CD4-positive, alpha-beta T cell treated with Interleukin-15 for 4 hours (primary cell): Measurements from ENCODE around the gene NELL1.
"Not testable (repeated sequence)": the region's sequence is repeated elsewhere in the genome, so short reads cannot be mapped to it uniquely, and the experiment has no call there.

Source experiments
- DNase-seq: peaks from one replicate; pipeline ENCODE4 v3.0.0-alpha.2; 2020; ENCODE audit warnings: low spot score

The NELL1 gene

GRCh38 chr11:21205205-21205604, 535.8 kb downstream of the NELL1 start:
- DNase-seq, result no peak

GRCh38 chr11:21225860-21226259, 556.5 kb downstream of the NELL1 start:
- DNase-seq, result no peak

GRCh38 chr11:21229224-21229623, 559.8 kb downstream of the NELL1 start:
- DNase-seq, result no peak

DNA sequence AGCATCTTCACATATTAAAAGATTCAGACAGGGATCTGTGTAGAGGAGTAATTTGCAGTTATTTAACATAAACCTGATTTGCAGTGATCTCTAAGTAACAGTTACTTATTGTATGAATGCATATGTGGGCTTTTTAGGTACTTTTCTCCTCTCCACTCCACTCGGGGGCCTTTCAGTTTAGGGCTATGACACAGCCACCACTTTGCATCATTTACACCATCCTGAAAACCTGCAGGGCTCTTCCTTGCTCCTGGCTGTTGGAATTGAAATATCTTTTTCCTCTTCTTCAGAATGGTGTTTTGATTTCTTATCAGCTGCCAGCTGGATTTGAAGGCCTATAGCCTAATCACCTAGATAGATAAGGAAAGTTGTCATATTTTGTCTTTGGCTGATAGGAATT, 580.8 kb downstream of the NELL1 start:
- no peak for DNase-seq

- no peak for DNase-seq
These were observed 584.7 kb downstream of the NELL1 start for GRCh38 chr11:21254055-21254454.

DNA sequence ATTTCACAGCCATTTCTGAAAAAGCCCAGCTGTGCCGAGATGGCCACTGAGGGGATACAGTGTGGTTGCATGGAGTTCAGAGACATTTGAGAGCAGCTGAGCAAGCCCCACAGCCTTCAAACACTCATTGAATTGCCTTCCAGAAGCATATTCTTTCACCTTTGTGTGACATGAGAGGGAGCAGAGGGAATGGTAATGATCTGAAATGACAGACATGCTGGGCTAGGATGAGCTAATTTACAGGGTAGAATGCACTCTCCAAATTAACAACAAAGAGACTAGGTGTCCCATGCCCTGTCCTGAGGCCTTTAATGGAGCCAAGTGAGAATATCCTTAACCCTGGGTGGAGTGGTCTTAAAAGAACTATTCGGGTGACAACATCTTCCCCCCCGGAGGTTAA, 585.4 kb downstream of the NELL1 start:
- DNase-seq, result no peak

DNA sequence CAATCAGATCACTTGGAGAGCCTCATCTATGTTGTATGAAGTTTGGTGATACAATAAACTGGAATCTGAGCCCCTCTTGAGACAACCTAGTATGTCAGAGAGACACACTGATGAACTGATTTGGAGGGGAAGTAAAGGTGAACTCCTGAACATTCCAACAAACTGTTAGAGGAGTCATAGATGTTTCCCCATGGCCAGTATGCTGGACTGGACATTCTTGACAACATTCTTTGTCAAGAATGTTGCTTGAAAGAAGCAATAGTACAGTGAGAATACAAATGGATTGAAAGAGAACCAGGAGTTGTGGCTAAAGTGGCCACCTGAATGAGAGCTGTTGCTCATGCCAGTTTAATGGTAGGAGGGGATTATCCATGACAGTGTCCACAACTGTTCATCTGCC, 588.1 kb downstream of the NELL1 start:
- no peak for DNase-seq

DNA sequence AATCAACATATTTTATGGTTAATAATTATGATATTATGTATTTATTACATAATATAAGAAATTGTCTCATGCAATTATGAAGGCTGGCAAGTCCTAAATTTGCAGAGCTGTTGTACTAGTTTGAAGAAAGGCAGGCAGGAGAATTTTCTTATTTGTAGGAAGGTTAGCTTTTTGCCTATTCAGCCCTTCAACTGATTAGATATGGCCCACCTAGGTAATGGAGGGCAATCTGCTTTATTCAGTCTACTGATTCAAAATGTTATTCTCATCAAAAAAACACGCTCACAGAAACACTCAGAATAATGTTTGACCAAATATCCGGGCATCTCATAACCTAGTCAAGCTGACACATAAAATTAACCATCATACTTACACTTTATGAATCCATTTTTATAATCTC, 589.0 kb downstream of the NELL1 start:
- DNase-seq, result no peak

- no peak for DNase-seq
These were observed 590.7 kb downstream of the NELL1 start for GRCh38 chr11:21260101-21260500.

DNA sequence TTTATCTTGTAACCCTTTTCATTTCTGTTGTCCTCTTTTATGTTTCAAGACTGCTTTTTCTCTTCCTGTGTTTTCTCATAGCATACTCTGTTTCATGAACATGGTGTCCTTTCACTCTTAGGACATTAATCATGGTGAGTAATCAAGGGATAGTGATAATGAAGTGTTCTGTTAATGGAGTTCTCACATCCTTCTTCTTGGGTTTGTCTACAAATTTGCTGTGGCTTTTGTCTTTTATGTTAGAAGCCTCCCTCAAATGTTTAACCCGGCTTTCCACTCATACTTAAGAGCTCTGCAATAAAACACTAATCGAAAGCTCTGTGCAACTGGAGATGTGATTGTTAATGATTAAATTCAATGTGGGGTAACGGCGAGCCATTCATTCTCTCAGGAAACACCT, 593.6 kb downstream of the NELL1 start:
- DNase-seq, result no peak

DNA sequence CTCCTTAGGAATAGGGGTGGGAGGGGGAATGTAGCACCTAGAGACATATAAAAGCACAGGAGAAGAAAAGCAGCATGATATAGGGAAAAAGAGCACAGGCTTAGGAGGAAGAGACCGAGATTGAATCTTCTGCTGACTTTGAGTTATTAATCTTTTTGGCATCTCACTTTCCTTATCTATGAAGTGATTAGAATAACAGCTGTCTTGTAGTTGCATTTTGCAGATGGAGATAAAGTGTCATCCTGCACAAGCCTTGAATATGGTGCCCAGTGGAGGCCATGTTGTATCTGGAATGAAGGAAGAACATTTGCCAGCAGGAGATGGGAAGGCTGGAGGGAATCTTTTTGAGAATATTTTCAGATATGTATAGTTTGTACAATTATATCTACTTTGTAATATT, 594.7 kb downstream of the NELL1 start:
- DNase-seq, result no peak

DNA sequence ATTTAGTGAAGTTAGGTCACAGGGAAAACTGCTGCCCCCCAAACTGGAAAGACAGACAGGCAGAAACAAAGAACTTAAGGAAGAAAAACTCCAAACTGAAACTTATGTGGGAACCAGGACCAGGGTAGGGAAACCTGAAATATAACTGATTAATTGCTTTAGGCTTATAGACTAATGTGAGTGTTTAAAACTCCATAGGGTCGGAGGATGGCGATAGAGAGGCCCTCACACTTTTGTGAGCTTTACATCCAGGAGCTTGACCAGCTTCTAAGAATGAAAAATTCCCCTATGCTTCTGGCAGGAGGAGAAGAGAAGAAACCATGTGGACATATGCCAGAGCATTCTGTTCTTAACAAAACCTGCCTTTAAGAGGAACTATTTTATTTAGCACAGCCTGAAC, 598.6 kb downstream of the NELL1 start:
- no peak for DNase-seq

DNA sequence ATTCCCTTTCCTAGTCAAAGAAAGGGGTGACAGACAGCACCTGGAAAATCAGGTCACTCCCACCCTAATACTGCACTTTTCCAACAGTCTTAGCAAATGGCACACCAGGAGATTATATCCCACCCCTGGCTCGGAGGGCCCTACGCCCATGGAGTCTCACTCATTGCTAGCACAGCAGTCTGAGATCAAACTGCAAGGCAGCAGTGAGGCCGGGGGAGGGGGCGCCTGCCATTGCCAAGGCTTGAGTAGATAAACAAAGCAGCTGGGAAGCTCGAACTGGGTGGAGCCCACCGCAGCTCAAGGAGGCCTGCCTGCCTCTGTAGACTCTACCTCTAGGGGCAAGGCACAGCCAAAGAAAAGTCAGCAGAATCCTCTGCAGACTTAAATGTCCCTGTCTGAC, 602.8 kb downstream of the NELL1 start:
- not testable (repeated sequence) for DNase-seq

DNA sequence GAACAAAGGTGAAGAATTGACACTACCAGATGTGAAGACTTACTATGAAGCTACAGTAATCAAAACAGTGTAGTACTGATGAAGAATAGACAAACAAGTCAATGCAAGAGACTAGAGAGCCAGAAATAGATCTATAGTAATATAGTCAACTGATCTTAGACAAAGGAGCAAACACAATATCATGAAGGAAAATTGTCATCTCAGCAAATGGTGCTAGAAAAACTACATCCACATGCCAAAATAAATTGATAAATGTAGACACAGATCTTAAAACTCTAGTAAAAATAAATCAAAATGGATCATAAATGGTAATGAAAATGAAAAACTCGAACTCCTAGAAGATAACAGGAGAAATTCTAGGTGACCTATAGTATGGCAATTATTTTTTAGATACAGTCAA, 609.5 kb downstream of the NELL1 start:
- no peak for DNase-seq

DNA sequence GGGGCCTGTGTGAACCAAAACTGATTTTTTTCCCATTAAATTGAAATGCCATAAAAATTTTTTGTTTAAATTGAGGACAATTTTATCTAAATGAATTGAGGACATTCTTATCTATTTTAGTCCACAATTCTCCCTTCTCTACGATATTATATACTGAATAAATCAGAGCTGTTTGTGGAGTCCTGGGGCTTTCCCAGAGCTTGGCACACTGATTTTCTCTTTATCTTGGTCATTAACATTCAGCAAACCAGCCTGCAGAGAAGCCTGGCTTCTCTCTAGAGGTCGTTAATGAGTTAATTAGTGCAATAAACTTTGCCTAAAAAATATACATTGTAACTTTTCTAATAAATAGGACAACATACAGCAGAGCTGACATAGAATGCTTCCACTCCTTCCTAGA, 615.7 kb downstream of the NELL1 start:
- DNase-seq, result no peak

- DNase-seq, result no peak
These were observed 620.3 kb downstream of the NELL1 start for GRCh38 chr11:21289686-21290085.

GRCh38 chr11:21295508-21295907, 626.1 kb downstream of the NELL1 start:
- DNase-seq, result no peak

GRCh38 chr11:21301981-21302380, 632.6 kb downstream of the NELL1 start:
- no peak for DNase-seq

DNA sequence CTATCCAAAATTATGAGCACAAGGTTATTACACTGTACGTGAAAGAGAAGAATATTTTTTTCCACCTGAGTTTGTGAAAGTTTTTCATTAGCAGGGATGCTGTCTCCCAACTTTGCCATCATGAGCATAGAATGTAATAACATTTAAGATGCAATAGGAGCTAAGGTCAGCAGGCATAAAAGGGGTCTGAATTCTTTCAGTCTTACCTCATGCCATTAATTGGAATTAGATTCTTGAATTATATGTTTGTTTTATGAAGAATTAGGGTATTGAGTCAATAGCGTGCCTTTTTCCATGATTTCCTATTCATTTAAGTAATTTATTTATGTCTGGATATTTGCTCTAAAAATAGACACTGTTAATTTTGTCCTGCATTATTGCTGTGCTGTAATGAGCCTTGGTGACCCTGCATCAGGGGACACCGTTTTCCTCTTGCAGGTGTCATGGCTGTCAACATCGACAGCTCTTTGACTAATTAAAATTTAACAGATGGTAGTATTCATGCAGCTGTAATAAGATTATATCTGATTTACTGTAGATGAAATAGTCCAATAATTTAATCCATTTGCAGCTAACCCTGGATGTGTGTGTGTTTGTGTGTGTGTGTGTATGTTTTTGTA, 637.5 kb downstream of the NELL1 start:
- no peak for DNase-seq

- DNase-seq, result no peak
These were observed 638.5 kb downstream of the NELL1 start for GRCh38 chr11:21307874-21308273.

DNA sequence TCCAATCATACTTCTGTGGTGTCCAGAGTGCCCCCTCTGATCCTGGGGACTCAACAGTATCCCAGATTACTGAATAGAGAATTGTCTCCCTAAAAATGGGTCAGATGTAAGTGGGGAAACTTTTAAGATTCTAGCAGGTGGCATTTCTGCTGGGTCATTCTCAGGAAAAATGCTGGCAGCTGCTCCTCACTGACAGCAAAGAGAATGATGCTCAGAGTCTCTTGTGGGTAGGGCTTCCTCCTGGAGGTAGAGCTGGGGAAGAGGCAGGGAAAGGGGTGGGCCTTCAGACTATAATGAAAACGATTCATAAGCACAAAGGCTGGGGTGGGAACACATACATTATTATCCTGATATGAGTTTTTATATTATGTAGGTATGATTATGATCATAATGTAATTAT, 647.2 kb downstream of the NELL1 start:
- no peak for DNase-seq

- no peak for DNase-seq
These were observed 651.7 kb downstream of the NELL1 start for GRCh38 chr11:21321072-21321471.

DNA sequence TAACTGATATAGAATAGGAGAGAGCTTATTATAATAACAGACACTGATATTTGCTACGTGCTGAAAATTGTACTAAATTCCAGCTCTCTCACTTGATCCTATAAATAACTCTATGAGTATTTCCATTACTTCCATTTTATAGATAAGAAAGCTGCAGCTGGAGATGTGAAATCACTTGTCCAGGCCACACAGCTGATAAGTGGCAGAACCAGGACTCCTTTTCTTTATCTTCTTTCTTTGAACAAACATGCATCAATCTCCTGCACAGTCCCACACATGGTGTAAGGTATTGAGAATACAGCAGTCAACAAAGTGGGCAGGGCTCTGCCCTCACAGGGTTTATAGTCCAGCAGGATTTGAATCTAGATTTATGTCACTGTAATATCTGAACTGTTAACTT, 652.1 kb downstream of the NELL1 start:
- DNase-seq, result no peak

GRCh38 chr11:21323617-21324016, 654.2 kb downstream of the NELL1 start:
- DNase-seq, result no peak

- DNase-seq, result no peak
These were observed 673.8 kb downstream of the NELL1 start for GRCh38 chr11:21343204-21343603.
